ENCODE results near the gene RXFP1. TPM values are rescaled to one million over a fixed set of nuclear protein-coding genes. Genes with fewer than 3 reads are reported as not detected.

Gene RXFP1
- total RNA-seq, 1 donor = not detected

DNA sequence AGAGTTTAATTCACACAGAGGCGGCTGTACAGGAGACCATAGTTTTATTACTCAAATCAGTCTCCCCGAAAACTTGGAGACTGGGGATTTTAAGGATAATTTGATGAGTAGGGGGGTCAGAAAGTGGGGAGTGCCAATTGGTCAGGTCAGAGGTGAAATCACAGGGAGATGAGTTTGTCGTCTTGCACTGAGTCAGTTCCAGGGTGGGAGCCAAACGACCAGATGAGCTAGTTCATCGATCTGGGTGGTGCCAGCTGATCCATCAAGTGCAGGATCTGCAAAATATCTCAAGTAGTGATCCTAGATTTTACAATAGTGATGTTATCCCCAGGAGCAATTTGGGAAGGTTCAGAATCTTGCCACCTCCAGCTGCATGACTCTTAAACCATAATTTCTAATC, 154.4 kb downstream of the RXFP1 start:
- no peak overlapping the region for H3K4me2 ChIP-seq (ENCODE audit: insufficient read depth, low read length)
- no peak overlapping the region for H3K4me3 ChIP-seq (ENCODE audit: insufficient read depth, low read length)
- no peaks in the 10 kb centered on the region for H3K27me3 ChIP-seq (ENCODE audit: insufficient read depth, low read length)
- DNase-seq (ENCODE audit: insufficient read length, low spot score, missing footprints) = no peak
- no peak overlapping the region for H3K27ac ChIP-seq (ENCODE audit: low read depth, low read length)
- no peaks in the 10 kb centered on the region for H4K20me1 ChIP-seq (ENCODE audit: insufficient read depth, low read length)
- no peaks in the 10 kb centered on the region for H3K9me3 ChIP-seq (ENCODE audit: low read depth, low read length)
- H3K4me1 ChIP-seq (ENCODE audit: insufficient read depth, low read length) = peaks cover 4% of the 10 kb centered on the region
- peaks cover 15% of the 10 kb centered on the region for H3K79me2 ChIP-seq (ENCODE audit: insufficient read depth, low read length)
- TF ChIP-seq, protein P1, sequence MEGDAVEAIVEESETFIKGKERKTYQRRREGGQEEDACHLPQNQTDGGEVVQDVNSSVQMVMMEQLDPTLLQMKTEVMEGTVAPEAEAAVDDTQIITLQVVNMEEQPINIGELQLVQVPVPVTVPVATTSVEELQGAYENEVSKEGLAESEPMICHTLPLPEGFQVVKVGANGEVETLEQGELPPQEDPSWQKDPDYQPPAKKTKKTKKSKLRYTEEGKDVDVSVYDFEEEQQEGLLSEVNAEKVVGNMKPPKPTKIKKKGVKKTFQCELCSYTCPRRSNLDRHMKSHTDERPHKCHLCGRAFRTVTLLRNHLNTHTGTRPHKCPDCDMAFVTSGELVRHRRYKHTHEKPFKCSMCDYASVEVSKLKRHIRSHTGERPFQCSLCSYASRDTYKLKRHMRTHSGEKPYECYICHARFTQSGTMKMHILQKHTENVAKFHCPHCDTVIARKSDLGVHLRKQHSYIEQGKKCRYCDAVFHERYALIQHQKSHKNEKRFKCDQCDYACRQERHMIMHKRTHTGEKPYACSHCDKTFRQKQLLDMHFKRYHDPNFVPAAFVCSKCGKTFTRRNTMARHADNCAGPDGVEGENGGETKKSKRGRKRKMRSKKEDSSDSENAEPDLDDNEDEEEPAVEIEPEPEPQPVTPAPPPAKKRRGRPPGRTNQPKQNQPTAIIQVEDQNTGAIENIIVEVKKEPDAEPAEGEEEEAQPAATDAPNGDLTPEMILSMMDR (IDR thresholded peaks at IDR 0.05; ENCODE audit: extremely low read depth, low read depth, low read length) = no peak
- no peak overlapping the region for H2AFZ ChIP-seq (ENCODE audit: low read length)
- H3K36me3 ChIP-seq (ENCODE audit: insufficient read depth, low read length) = no peaks in the 10 kb centered on the region

DNA sequence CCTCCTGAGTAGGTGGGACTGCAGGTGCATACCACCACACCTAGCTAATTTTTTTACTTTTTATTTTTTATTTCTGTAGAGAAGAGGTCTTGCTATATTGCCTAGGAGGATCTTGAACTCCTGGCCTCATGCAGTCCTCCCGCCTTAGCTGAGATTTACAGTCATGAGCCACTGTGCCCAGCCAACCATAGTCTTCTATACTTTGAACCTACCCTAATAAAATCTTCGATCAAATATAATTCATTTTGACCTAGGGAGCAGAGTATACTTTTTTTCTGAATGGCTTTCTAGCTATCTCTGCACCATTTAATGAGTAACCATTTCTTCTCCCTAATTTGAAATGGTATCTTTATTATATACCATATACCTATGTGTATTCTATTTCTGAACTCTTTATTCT, 157.1 kb downstream of the RXFP1 start:
- Histone ChIP-seq H3K4me1 (ENCODE audit: insufficient read depth, low read length) (no peaks in the 10 kb centered on the region), H3K9me3 (ENCODE audit: low read depth, low read length) (no peaks in the 10 kb centered on the region), H3K79me2 (ENCODE audit: insufficient read depth, low read length) (peaks cover 6% of the 10 kb centered on the region), H3K27ac (ENCODE audit: low read depth, low read length) (no peak overlapping the region), H3K27me3 (ENCODE audit: insufficient read depth, low read length) (no peaks in the 10 kb centered on the region), H4K20me1 (ENCODE audit: insufficient read depth, low read length) (no peaks in the 10 kb centered on the region), H3K4me2 (ENCODE audit: insufficient read depth, low read length) (no peak overlapping the region), H2AFZ (ENCODE audit: low read length) (no peak overlapping the region), H3K36me3 (ENCODE audit: insufficient read depth, low read length) (no peaks in the 10 kb centered on the region), H3K4me3 (ENCODE audit: insufficient read depth, low read length) (no peak overlapping the region)
- TF ChIP-seq, protein P1 (IDR thresholded peaks at IDR 0.05; ENCODE audit: extremely low read depth, low read depth, low read length) = no peak
- no peak for DNase-seq (ENCODE audit: insufficient read length, low spot score, missing footprints)

DNA sequence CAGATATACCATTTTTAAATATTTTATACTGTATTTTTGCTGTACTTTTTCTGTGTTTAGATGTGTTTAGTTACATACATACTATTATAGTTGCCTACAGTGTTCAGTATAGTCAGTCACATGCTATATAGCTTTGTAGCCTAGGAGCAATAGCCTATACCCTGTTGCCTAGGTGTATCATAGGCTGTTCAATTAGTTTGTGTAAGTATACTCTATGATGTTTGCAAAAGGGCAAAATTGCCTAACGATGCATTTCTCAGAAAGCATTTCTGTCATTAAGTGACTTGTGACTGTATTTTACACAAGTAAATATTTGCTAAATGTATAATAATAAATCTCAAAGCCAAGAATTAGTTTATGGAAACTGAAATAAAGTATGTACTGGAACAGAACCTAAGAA, 159.9 kb downstream of the RXFP1 start:
- TF ChIP-seq, protein P1 (IDR thresholded peaks at IDR 0.05; ENCODE audit: extremely low read depth, low read depth, low read length) = no peak
- no peaks in the 10 kb centered on the region for H3K36me3 ChIP-seq (ENCODE audit: insufficient read depth, low read length)
- no peak overlapping the region for H3K4me3 ChIP-seq (ENCODE audit: insufficient read depth, low read length)
- H3K27ac ChIP-seq (ENCODE audit: low read depth, low read length) = no peak overlapping the region
- no peak overlapping the region for H3K4me2 ChIP-seq (ENCODE audit: insufficient read depth, low read length)
- H3K79me2 ChIP-seq (ENCODE audit: insufficient read depth, low read length) = no peaks in the 10 kb centered on the region
- H3K27me3 ChIP-seq (ENCODE audit: insufficient read depth, low read length) = no peaks in the 10 kb centered on the region
- no peaks in the 10 kb centered on the region for H3K4me1 ChIP-seq (ENCODE audit: insufficient read depth, low read length)
- H4K20me1 ChIP-seq (ENCODE audit: insufficient read depth, low read length) = no peaks in the 10 kb centered on the region
- H3K9me3 ChIP-seq (ENCODE audit: low read depth, low read length) = no peaks in the 10 kb centered on the region
- H2AFZ ChIP-seq (ENCODE audit: low read length) = no peak overlapping the region
- DNase-seq (ENCODE audit: insufficient read length, low spot score, missing footprints) = no peak

DNA sequence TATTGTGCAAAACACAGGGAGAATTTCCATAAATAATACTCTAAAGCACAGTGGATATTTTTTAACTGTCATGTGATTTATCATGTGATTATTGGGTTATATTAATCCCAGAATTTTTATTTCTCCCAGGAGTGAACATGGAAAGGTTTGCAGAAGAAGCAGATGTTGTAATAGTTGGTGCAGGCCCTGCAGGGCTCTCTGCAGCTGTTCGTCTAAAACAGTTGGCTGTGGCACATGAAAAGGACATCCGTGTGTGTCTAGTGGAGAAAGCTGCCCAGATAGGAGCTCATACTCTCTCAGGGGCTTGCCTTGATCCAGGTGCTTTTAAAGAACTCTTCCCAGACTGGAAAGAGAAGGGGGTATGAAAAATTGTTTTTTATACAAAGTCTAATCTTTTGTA, 160.4 kb downstream of the RXFP1 start:
- TF ChIP-seq, protein P1 (IDR thresholded peaks at IDR 0.05; ENCODE audit: extremely low read depth, low read depth, low read length) = no peak
- no peaks in the 10 kb centered on the region for H3K27me3 ChIP-seq (ENCODE audit: insufficient read depth, low read length)
- no peaks in the 10 kb centered on the region for H4K20me1 ChIP-seq (ENCODE audit: insufficient read depth, low read length)
- H3K4me1 ChIP-seq (ENCODE audit: insufficient read depth, low read length) = no peaks in the 10 kb centered on the region
- H3K36me3 ChIP-seq (ENCODE audit: insufficient read depth, low read length) = no peaks in the 10 kb centered on the region
- H3K79me2 ChIP-seq (ENCODE audit: insufficient read depth, low read length) = no peaks in the 10 kb centered on the region
- no peak overlapping the region for H3K4me3 ChIP-seq (ENCODE audit: insufficient read depth, low read length)
- no peaks in the 10 kb centered on the region for H3K9me3 ChIP-seq (ENCODE audit: low read depth, low read length)
- DNase-seq (ENCODE audit: insufficient read length, low spot score, missing footprints) = no peak
- H3K4me2 ChIP-seq (ENCODE audit: insufficient read depth, low read length) = no peak overlapping the region
- H2AFZ ChIP-seq (ENCODE audit: low read length) = no peak overlapping the region
- H3K27ac ChIP-seq (ENCODE audit: low read depth, low read length) = no peak overlapping the region

Data from osteoblast (primary cell).